Choroid plexus epithelial cell (primary cell): ENCODE measurements around the gene SPAG17.

Source experiments
- DNase-seq: peaks from one replicate; pipeline ENCODE4 v3.0.0-alpha.2; 2010; ENCODE audit warnings: low read depth
- H3K4me3 ChIP-seq: 2 replicates; pipeline ENCODE4 v1.5.1; 2011; ENCODE audit warnings: low read depth, mild to moderate bottlenecking, control low read depth, low read length, moderate library complexity
- TF ChIP-seq, protein P1 (sequence below): conservative IDR thresholded peaks from 2 replicates; pipeline ENCODE4 v1.5.1; 2011; ENCODE audit warnings: low read depth, mild to moderate bottlenecking, control low read depth, inconsistent platforms, low read length, moderate library complexity

Gene SPAG17

DNA sequence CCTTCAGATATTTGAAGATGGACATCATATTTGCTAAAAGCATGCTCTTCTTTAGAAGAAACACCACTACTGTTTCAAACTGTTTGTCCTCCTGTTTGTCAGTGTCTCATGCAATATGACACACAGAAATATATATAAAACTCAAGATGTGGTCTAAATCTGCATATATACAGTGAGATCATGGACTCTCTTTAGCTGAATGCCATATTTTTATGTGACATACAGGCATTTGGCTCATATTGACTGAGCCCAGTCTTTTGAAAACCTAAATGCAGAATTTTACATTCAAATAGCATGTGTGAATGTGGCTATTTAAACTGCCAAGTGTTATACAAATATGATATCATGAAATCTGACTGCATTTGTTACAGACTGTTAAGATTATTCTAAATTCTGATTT is 274.0 kb downstream of the SPAG17 start:
- TF ChIP-seq, protein P1, sequence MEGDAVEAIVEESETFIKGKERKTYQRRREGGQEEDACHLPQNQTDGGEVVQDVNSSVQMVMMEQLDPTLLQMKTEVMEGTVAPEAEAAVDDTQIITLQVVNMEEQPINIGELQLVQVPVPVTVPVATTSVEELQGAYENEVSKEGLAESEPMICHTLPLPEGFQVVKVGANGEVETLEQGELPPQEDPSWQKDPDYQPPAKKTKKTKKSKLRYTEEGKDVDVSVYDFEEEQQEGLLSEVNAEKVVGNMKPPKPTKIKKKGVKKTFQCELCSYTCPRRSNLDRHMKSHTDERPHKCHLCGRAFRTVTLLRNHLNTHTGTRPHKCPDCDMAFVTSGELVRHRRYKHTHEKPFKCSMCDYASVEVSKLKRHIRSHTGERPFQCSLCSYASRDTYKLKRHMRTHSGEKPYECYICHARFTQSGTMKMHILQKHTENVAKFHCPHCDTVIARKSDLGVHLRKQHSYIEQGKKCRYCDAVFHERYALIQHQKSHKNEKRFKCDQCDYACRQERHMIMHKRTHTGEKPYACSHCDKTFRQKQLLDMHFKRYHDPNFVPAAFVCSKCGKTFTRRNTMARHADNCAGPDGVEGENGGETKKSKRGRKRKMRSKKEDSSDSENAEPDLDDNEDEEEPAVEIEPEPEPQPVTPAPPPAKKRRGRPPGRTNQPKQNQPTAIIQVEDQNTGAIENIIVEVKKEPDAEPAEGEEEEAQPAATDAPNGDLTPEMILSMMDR = no peak
- DNase-seq = no peak
- H3K4me3 ChIP-seq = no peak overlapping the region

GRCh38 chr1:117905019-117905418 is 280.0 kb downstream of the SPAG17 start:
- DNase-seq = no peak
- no peak overlapping the region for H3K4me3 ChIP-seq
- TF ChIP-seq, protein P1 = no peak

GRCh38 chr1:117904485-117904884 is 280.5 kb downstream of the SPAG17 start:
- H3K4me3 ChIP-seq = no peak overlapping the region
- TF ChIP-seq, protein P1 = no peak
- no peak for DNase-seq
